Stimulated activated CD8-positive, alpha-beta memory T cell treated with anti-CD3 and anti-CD28 coated beads, Interleukin-15, amount 100 ng/mL, for 24 hours (primary cell): Measurements from ENCODE around the gene TMCO4.
"Not testable (repeated sequence)": the region's sequence is repeated elsewhere in the genome, so short reads cannot be mapped to it uniquely, and the experiment has no call there.

ENCODE experiments used
- DNase-seq: peaks from one replicate; pipeline ENCODE4 v3.0.0-alpha.2; 2020; ENCODE audit warnings: low read depth

Gene TMCO4

GRCh38 chr1:19799230-19800075, at the start of gene TMCO4:
TMCO4 (minus strand) TSS chr1:19799916; CDS start chr1:19780758, 19,158 bp downstream.
- peak; percentile 31 for DNase-seq

- DNase-seq, result not testable (repeated sequence)
Observed at GRCh38 chr1:19849307-19849706, 49.6 kb upstream of the TMCO4 start.

GRCh38 chr1:19847334-19847733, 47.6 kb upstream of the TMCO4 start:
- DNase-seq, result not testable (repeated sequence)

GRCh38 chr1:19846338-19846737, 46.6 kb upstream of the TMCO4 start:
- DNase-seq, result no peak

GRCh38 chr1:19845555-19845954, 45.8 kb upstream of the TMCO4 start:
- DNase-seq, result no peak

- no peak for DNase-seq
Observed at GRCh38 chr1:19844731-19845495, 45.2 kb upstream of the TMCO4 start.

GRCh38 chr1:19840228-19840627, 40.5 kb upstream of the TMCO4 start:
- DNase-seq, result no peak

GRCh38 chr1:19837866-19838265, 38.1 kb upstream of the TMCO4 start:
- no peak for DNase-seq

- DNase-seq, result no peak
Observed at GRCh38 chr1:19835578-19835977, 35.9 kb upstream of the TMCO4 start.

GRCh38 chr1:19831441-19831840, 31.7 kb upstream of the TMCO4 start:
- DNase-seq, result no peak

GRCh38 chr1:19828546-19828945, 28.8 kb upstream of the TMCO4 start:
- no peak for DNase-seq

- DNase-seq, result no peak
Observed at GRCh38 chr1:19825298-19825697, 25.6 kb upstream of the TMCO4 start.

GRCh38 chr1:19824541-19824940, 24.8 kb upstream of the TMCO4 start:
- DNase-seq, result no peak

- DNase-seq, result no peak
Observed at GRCh38 chr1:19824036-19824435, 24.3 kb upstream of the TMCO4 start.

- no peak for DNase-seq
Observed at GRCh38 chr1:19819701-19820100, 20.0 kb upstream of the TMCO4 start.

GRCh38 chr1:19818324-19818723, 18.6 kb upstream of the TMCO4 start:
- DNase-seq, result no peak

GRCh38 chr1:19817160-19817559, 17.4 kb upstream of the TMCO4 start:
- no peak for DNase-seq

- DNase-seq, result not testable (repeated sequence)
Observed at GRCh38 chr1:19816737-19817086, 17.0 kb upstream of the TMCO4 start.

GRCh38 chr1:19815801-19816736, 16.4 kb upstream of the TMCO4 start:
- no peak for DNase-seq

GRCh38 chr1:19814681-19815503, 15.2 kb upstream of the TMCO4 start, which contains the start of gene RNF186:
RNF186 (minus strand) TSS chr1:19815283; CDS start chr1:19815101, 182 bp downstream.
- no peak for DNase-seq

- DNase-seq, result no peak
Observed at GRCh38 chr1:19814244-19814661, 14.5 kb upstream of the TMCO4 start.
